Measurements from ENCODE around the gene RNF168. TPM values are rescaled to one million over a fixed set of nuclear protein-coding genes. Genes with fewer than 3 reads are reported as not detected.
"Not testable (repeated sequence)": the region's sequence is repeated elsewhere in the genome, so short reads cannot be mapped to it uniquely, and the experiment has no call there.

The RNF168 gene
- total RNA-seq, 1 experiment from 2014 or later = 11.7 TPM

DNA sequence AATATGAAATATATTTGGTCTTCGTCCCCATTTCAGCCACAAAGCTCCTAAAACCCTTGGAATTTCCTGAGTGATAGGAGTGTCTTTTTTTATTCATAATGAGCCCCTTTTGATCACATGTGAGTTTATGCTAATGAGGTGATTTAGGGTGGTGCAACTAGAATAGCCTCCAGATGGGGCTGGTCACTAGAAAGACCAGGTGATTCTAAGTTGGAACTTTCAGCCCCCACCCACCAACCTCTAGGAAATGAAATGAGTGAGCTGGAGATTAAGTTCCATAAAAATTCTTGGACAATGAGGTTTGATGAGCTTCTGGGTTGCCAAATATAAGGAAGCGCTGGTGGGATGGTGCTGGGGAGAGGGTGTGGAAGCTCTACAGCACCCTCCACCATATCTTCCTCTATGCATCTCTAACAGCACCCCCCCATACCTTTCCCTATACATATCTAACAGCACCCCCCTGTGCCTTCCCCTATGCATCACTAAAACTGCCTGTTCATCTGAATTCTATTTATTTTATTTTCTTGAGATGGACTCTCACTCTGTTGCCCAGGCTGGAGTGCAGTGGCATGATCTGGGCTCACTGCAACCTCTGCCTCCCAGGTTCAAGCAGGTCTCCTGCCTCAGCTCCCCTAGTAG is 13.7 kb upstream of the RNF168 start:
- DNase-seq (ENCODE audit: extremely low read depth, low read depth) = no peak

GRCh38 chr3:196514913-196515621 is 11.5 kb upstream of the RNF168 start, which contains the start of gene SMCO1:
Gene SMCO1 (minus strand): TSS chr3:196515346. CDS start chr3:196515209, 137 bp downstream.
- no peak for DNase-seq (ENCODE audit: extremely low read depth, low read depth)

DNA sequence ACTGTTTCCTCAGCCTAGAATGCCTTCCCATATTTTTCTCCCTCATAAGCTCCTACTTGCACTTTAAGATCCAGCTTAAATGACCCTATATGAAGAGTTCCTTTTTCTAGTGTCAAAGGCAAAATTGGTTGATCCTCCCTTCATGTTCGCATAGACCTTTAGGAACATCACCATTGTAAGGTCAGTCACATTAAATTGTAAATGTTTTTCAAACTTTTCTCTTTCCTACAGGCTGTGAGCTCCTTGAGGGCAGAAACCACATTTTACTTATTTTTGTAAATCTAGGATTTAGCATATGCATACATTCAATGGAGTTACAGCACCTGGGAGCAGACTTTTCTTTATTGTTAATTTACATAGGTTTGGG is 10.8 kb upstream of the RNF168 start:
- DNase-seq (ENCODE audit: extremely low read depth, low read depth) = no peak

- no peak for DNase-seq (ENCODE audit: extremely low read depth, low read depth)
Measured at GRCh38 chr3:196513697-196514349, 10.3 kb upstream of the RNF168 start.

- DNase-seq (ENCODE audit: extremely low read depth, low read depth) = not testable (repeated sequence)
Measured at GRCh38 chr3:196511646-196512425, 8.3 kb upstream of the RNF168 start.

DNA sequence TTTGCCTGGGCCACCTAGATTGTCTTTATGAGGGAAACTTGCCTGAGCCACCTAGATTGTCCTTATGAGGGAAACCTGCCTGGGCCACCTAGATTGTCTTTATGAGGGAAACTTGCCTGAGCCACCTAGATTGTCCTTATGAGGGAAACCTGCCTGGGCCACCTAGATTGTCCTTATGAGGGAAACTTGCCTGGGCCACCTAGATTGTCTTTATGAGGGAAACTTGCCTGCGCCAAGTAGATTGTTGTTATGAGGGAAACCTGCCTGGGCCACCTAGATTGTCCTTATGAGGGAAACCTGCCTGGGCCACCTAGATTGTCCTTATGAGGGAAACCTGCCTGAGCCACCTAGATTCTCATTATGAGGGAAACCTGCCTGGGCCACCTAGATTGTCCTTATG is 7.5 kb upstream of the RNF168 start:
- not testable (repeated sequence) for DNase-seq (ENCODE audit: extremely low read depth, low read depth)

- no peak for DNase-seq (ENCODE audit: extremely low read depth, low read depth)
Measured at GRCh38 chr3:196506687-196507086, 3.1 kb upstream of the RNF168 start.

DNA sequence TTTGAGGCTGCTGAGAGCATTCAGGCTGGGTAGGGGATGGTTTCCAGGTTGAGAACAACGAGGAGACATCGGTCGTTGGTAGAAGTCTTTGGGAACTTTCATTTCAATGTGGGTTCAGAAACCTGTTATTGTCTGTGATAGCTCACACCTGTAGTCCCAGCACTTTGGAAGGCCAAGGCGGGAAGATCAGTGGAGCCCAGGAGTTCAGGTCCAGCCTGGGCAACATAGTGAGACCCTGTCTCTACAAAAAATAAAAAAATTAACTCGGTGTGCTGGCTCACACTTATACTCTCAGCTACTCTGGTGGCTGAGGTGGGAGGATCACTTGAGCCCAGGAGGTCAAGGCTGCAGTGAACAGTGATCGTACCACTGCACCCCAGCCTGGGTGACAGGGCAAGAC is 988 bp upstream of the RNF168 start:
- no peak for DNase-seq (ENCODE audit: extremely low read depth, low read depth)

- not testable (repeated sequence) for DNase-seq (ENCODE audit: extremely low read depth, low read depth)
Measured at GRCh38 chr3:196504077-196504398, 470 bp upstream of the RNF168 start.

DNA sequence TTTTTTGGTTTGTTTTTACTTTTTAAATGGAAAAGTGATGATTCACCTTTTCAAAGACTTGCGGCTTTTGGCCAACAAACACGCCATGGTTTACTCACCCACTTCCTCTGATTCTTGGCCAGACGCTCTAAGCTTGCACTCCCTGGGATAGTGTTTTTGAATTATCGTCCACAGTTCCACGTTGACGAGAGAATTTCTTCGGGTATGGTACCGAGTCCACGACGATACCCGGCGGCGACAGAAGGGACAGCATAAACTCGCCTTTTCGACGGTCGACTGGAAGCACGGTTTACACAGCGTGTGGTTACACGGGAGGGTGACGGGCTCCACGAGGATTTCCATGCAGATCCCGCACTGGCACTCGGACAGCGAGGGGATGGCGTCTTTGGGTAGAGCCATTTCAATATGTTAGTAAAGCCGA is 783 bp downstream of the RNF168 start:
- no peak for DNase-seq (ENCODE audit: extremely low read depth, low read depth)

DNA sequence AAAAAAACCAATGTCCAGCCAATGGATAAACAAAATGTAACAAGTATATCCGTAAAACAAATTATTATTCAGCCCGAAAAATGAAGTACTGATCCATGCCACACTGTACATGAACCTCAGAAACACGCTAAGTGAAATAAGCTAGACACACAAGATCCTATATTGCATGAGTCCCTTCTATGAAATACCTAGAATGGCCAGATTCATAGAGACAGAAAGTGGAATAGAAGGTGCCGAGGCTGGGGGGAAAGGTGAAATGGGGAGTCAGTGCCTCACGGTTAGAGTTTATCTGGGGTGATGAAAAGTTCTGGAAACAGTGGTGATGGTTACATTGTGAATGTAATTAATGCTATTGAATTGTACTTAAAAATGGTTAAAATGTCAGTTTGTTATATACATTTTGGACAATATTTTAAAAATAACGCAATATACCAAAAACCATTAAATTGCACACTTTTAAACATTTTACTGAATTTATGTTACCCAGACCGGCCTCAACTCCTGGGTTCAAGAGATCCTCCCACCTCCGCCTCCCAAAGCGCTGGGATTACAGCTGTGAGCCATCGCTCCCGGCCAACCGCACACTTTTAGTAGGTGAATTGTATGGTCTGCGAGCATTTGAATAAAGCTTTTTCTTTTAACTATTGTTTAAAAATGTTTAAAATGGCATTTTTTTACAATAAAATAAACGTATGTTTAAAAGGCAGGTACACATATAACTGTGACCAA is 2.1 kb downstream of the RNF168 start:
- no peak for DNase-seq (ENCODE audit: extremely low read depth, low read depth)

DNA sequence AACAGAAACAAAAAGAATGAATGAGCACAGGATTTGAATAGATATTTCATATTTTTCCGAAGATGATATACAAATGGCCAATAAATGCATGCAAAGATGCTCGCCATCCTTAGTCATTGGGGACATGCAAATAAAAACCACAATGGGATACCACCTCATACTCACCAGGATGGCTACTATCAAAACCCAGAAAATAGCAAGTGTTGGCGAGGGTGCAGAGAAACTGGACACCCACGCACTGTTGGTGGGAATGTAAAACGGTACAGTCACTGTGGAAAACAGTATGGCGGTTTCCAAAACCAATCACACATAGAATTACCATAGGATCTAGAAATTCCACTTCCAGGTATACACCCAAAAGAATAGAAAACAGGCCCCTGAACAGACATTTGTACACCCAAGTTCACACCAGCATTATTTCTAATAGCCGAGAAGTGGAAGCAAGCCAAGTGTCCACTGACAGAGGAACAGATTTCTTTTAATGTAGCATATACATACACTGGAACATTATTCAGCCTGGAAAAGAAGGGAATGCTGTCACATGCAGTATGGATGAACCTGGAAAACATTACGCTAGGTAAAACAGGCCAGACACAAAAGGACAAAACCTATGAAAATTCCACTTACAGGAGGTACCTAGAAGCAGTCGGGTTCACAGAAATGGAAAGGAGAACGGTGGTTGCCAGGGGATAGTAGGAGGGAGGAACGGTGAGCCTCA is 3.6 kb downstream of the RNF168 start:
- DNase-seq (ENCODE audit: extremely low read depth, low read depth) = no peak

GRCh38 chr3:196499061-196499460 is 4.5 kb downstream of the RNF168 start:
- no peak for DNase-seq (ENCODE audit: extremely low read depth, low read depth)

GRCh38 chr3:196498297-196498696 is 5.3 kb downstream of the RNF168 start:
- DNase-seq (ENCODE audit: extremely low read depth, low read depth) = no peak

- DNase-seq (ENCODE audit: extremely low read depth, low read depth) = no peak
Measured at GRCh38 chr3:196496183-196496582, 7.4 kb downstream of the RNF168 start.

DNA sequence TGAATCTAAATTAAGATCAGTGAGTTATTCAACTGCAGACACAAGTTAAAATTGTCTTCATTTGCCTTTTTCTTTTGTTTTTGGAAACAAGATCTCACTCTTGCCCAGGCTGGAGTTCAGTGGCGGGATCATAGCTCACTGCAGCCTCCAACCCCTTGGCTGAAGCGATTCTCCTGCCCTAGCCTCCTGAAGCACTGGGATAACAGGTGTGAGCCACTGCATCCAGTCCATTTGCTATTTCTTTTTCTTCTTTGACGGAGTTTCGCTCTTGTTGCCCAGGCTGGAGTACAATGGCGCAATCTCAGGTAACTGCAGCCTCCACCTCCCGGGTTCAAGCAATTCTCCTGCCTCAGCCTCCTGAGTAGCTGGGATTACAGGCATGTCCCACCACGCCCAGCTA is 10.3 kb downstream of the RNF168 start:
- no peak for DNase-seq (ENCODE audit: extremely low read depth, low read depth)

- no peak for DNase-seq (ENCODE audit: extremely low read depth, low read depth)
Measured at GRCh38 chr3:196492080-196492479, 11.5 kb downstream of the RNF168 start.

GRCh38 chr3:196489747-196490146 is 13.8 kb downstream of the RNF168 start:
- no peak for DNase-seq (ENCODE audit: extremely low read depth, low read depth)

DNA sequence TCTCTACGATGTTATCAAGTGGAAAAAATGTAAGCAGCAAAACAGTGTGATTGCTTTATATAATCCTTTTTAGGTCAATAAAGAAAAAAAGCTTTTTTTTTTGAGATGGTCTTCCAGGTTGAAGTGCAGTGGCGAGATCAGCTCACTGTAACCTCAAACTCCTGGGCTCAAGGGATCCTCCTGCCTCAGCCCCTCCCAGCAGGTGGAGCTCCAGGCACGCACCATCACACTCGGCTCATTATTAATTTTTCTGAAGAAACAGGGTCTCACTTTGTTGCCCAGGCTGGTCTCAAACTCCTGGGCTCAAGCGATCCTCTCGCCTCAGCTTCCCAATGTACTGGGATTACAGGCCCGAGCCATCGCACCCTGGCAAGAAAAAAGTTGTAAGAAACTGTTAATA is 17.3 kb downstream of the RNF168 start:
- no peak for DNase-seq (ENCODE audit: extremely low read depth, low read depth)

DNA sequence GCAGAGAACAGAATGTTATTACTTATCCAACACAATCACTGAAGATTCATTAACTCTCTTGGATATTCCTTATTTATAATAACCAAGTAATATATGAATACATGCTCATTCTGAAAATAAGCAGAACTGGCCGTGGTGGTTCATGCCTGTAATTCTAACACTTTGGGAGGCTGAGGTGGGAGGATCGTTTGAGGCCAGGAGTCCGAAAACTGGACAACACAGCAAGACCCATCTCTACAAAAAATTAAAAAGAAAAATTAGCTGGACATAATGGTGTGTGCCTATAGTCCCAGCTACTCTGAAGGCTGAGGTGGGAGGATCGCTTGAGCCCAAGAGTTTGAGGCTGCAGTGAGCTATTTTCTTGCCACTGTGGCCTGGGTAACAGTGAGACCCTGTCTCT is 25.9 kb downstream of the RNF168 start:
- no peak for DNase-seq (ENCODE audit: extremely low read depth, low read depth)
